Measurements from ENCODE around the gene ZFC3H1. TPM values are rescaled to one million over a fixed set of nuclear protein-coding genes. Genes with fewer than 3 reads are reported as not detected.

Gene ZFC3H1
- total and polyA plus RNA-seq, 2 of the 13 experiments (the other 11 are each of a cell fraction or from before 2014, with no cell fraction given) = 17.1 to 38.3 TPM

DNA sequence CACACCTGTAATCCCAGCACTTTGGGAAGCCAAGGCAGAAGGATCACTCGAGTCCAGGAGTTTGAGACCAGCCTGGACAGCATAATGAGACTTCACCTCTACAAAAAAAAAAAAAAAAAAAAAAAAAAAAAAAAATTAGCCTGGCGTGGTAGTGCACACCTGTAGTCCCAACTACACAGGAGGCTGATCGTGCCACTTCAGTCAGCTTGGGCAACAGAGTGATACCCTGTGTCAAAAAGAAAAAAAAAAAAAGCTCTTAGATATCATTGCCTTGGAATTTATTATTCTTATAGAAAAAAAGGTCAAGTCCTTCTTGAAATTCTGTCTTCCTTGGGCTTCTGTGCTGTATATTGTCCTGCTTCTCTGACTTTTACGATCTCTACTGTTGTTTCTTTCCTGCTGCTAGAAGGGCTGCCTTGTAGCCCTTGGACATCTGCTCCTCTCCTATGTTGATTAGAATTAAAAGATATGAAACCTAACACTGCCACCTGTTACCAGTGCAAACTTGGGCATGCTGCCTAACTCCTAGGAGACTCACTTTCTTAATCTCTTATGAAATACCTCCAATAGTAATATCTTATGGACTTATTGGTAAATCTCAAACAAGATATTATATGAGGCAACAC is 28.0 kb upstream of the ZFC3H1 start (continued):
- TF ChIP-seq PRPF4 (IDR thresholded peaks at IDR 0.05; ENCODE audit: low read depth, low read length, poor library complexity, severe bottlenecking) (no peak), EZH2 (conservative IDR thresholded peaks at IDR 0.05; ENCODE audit: low read depth, low read length) (no peak), ZNF780A (CRISPR knock-in tag; IDR thresholded peaks at IDR 0.05) (no peak)

DNA sequence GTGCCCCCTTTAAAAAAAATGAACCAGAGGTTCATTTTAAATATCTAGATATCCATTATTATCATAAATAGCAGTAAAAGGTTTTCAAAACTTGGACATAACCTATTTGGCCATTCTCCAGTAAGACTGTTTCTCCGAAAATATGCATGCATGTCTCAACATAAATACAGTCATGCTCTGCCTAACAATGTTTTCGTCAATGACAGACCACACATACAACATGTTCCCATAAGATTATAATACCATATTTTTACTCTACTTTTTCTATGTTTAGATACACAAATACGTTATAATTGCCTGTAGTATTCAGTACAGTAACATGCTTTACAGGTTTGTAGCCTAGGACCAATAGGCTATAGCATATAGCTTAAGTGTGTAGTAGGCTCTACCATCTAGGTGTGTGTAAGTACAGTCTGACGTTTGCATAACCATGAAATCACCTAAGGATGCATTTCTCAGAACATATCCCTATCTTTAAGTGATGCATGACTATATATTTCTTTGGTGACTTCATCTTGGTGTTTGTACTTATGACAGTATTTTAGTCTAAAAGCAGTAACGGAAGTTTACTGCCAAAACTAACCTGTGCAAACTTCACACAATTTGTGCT is 25.4 kb upstream of the ZFC3H1 start:
- Histone ChIP-seq H3K4me3 (replicated peaks in 1 of 3; ENCODE audit: insufficient read depth in 1 of 3, low read depth in 2 of 3, low read length in 3 of 3) (no peak overlapping the region), H3K27ac (ENCODE audit: extremely low read length, insufficient read depth, low read length) (no peak overlapping the region), H3K27me3 (ENCODE audit: control insufficient read depth in 1 of 2, insufficient read depth in 2 of 2, low read length in 2 of 2) (no peaks in the 10 kb centered on the region), H3K4me2 (ENCODE audit: low read depth, low read length) (no peak overlapping the region), H3K4me1 (ENCODE audit: insufficient read depth, low read length) (peaks cover 40% of the 10 kb centered on the region), H4K20me1 (ENCODE audit: insufficient read depth, low read length) (no peaks in the 10 kb centered on the region), H2AFZ (ENCODE audit: low read length) (no peak overlapping the region), H3K36me3 (replicated peaks in 1 of 2; ENCODE audit: control insufficient read depth in 1 of 2, insufficient read depth in 2 of 2, low read length in 2 of 2) (no peaks in the 10 kb centered on the region), H3K9ac (ENCODE audit: insufficient read depth, low read depth, low read length) (no peak overlapping the region), H3K9me3 (ENCODE audit: low read length) (no peaks in the 10 kb centered on the region), H3K79me2 (ENCODE audit: insufficient read depth, low read length) (peaks cover 9% of the 10 kb centered on the region)
- 98% methylated on average over 5 of the region's 5 CpGs for WGBS (ENCODE audit: low lambda C conversion rate)
- POLR2A ChIA-PET = no interaction called here
- BruUV-seq (replicated peaks) = no TSS peak
- intact Hi-C loops (cut with micrococcal nuclease; ENCODE audit: unreplicated experiment) = no loop called here
- no peak for ATAC-seq
- no peak for DNase-seq (ENCODE audit: low spot score)
- TF ChIP-seq CHD2 (IDR thresholded peaks at IDR 0.05; ENCODE audit: low read depth, low read length) (no peak), ZSCAN21 (CRISPR knock-in tag; IDR thresholded peaks at IDR 0.05; ENCODE audit: borderline replicate concordance) (no peak), ZKSCAN5 (CRISPR knock-in tag; IDR thresholded peaks at IDR 0.05) (no peak), PITX1 (CRISPR knock-in tag; IDR thresholded peaks at IDR 0.05) (no peak), ZNF296 (CRISPR knock-in tag; conservative IDR thresholded peaks at IDR 0.05) (no peak)
- TF ChIP-seq, protein P1, sequence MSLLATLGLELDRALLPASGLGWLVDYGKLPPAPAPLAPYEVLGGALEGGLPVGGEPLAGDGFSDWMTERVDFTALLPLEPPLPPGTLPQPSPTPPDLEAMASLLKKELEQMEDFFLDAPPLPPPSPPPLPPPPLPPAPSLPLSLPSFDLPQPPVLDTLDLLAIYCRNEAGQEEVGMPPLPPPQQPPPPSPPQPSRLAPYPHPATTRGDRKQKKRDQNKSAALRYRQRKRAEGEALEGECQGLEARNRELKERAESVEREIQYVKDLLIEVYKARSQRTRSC (CRISPR knock-in tag; IDR thresholded peaks at IDR 0.05; ENCODE audit: low read depth) = no peak
- CTCF ChIA-PET (ENCODE audit: low intra/inter-chr PET ratio, low total read pairs) = no interaction called here
- in situ Hi-C loops (cut with HindIII; ENCODE audit: extremely low pct_ligation_motif_present, low pct_unique_long_range_greater_than_20kb) = no loop called here
- FAIRE-seq = no peak

Measured in HepG2 (cell line).